ENCODE data around the gene SMARCB1.

GRCh38 chr22:23789121-23789520, 2.4 kb downstream of the SMARCB1 start:
- TF ChIP-seq EZH2 (IDR thresholded peaks at IDR 0.05; ENCODE audit: borderline replicate concordance, low read length) (no peak), CTCF (IDR thresholded peaks at IDR 0.05; ENCODE audit: low read length) (no peak)

Measured in OCI-LY1 (cell line).